ENCODE measurements around the gene ADGRE3. TPM values are rescaled to one million over a fixed set of nuclear protein-coding genes. Genes with fewer than 3 reads are reported as not detected.

ADGRE3 gene
- total RNA-seq, 1 donor from 2014 or later: not detected

- TF ChIP-seq CTCF (IDR thresholded peaks at IDR 0.05; ENCODE audit: partially characterized antibody, unreplicated experiment): no peak
- Mint-ChIP-seq H3K9me3 (ENCODE audit: unreplicated experiment) (peaks cover 33% of the 10 kb centered on the region), H3K27me3 (ENCODE audit: unreplicated experiment) (peaks cover 9% of the 10 kb centered on the region), H3K27ac (ENCODE audit: unreplicated experiment) (no peak overlapping the region), H3K4me1 (ENCODE audit: low read depth, unreplicated experiment) (no peaks in the 10 kb centered on the region), H3K36me3 (ENCODE audit: unreplicated experiment) (peaks cover 83% of the 10 kb centered on the region), H3K4me3 (ENCODE audit: unreplicated experiment) (no peak overlapping the region)
- no peak for DNase-seq
Measured at GRCh38 chr19:14715841-14716240, 41.2 kb upstream of the ADGRE3 start.

GRCh38 chr19:14704450-14704849 lies 29.8 kb upstream of the ADGRE3 start:
- Mint-ChIP-seq H3K4me1 (ENCODE audit: low read depth, unreplicated experiment) (no peaks in the 10 kb centered on the region), H3K27ac (ENCODE audit: unreplicated experiment) (no peak overlapping the region), H3K27me3 (ENCODE audit: unreplicated experiment) (peaks cover 8% of the 10 kb centered on the region), H3K4me3 (ENCODE audit: unreplicated experiment) (no peak overlapping the region), H3K36me3 (ENCODE audit: unreplicated experiment) (peaks cover 36% of the 10 kb centered on the region), H3K9me3 (ENCODE audit: unreplicated experiment) (peaks cover 6% of the 10 kb centered on the region)
- no peak for DNase-seq
- no peak for TF ChIP-seq CTCF (IDR thresholded peaks at IDR 0.05; ENCODE audit: partially characterized antibody, unreplicated experiment)

GRCh38 chr19:14703833-14704232 lies 29.2 kb upstream of the ADGRE3 start:
- no peak overlapping the region for H3K4me3 Mint-ChIP-seq (ENCODE audit: unreplicated experiment)
- H3K27me3 Mint-ChIP-seq (ENCODE audit: unreplicated experiment): peaks cover 5% of the 10 kb centered on the region
- DNase-seq: no peak
- H3K27ac Mint-ChIP-seq (ENCODE audit: unreplicated experiment): no peak overlapping the region
- peaks cover 30% of the 10 kb centered on the region for H3K36me3 Mint-ChIP-seq (ENCODE audit: unreplicated experiment)
- TF ChIP-seq CTCF (IDR thresholded peaks at IDR 0.05; ENCODE audit: partially characterized antibody, unreplicated experiment): no peak
- peaks cover 6% of the 10 kb centered on the region for H3K9me3 Mint-ChIP-seq (ENCODE audit: unreplicated experiment)
- H3K4me1 Mint-ChIP-seq (ENCODE audit: low read depth, unreplicated experiment): no peaks in the 10 kb centered on the region

GRCh38 chr19:14700711-14701375 lies 26.2 kb upstream of the ADGRE3 start:
- Mint-ChIP-seq H3K9me3 (ENCODE audit: unreplicated experiment) (peaks cover 6% of the 10 kb centered on the region), H3K27ac (ENCODE audit: unreplicated experiment) (no peak overlapping the region), H3K27me3 (ENCODE audit: unreplicated experiment) (no peaks in the 10 kb centered on the region), H3K4me1 (ENCODE audit: low read depth, unreplicated experiment) (no peaks in the 10 kb centered on the region), H3K4me3 (ENCODE audit: unreplicated experiment) (no peak overlapping the region), H3K36me3 (ENCODE audit: unreplicated experiment) (peaks cover 18% of the 10 kb centered on the region)
- no peak for DNase-seq
- TF ChIP-seq CTCF (IDR thresholded peaks at IDR 0.05; ENCODE audit: partially characterized antibody, unreplicated experiment): no peak

GRCh38 chr19:14699641-14700040 lies 25.0 kb upstream of the ADGRE3 start:
- no peaks in the 10 kb centered on the region for H3K27me3 Mint-ChIP-seq (ENCODE audit: unreplicated experiment)
- no peak overlapping the region for H3K27ac Mint-ChIP-seq (ENCODE audit: unreplicated experiment)
- peaks cover 6% of the 10 kb centered on the region for H3K9me3 Mint-ChIP-seq (ENCODE audit: unreplicated experiment)
- no peaks in the 10 kb centered on the region for H3K4me1 Mint-ChIP-seq (ENCODE audit: low read depth, unreplicated experiment)
- peaks cover 18% of the 10 kb centered on the region for H3K36me3 Mint-ChIP-seq (ENCODE audit: unreplicated experiment)
- DNase-seq: no peak
- no peak overlapping the region for H3K4me3 Mint-ChIP-seq (ENCODE audit: unreplicated experiment)
- no peak for TF ChIP-seq CTCF (IDR thresholded peaks at IDR 0.05; ENCODE audit: partially characterized antibody, unreplicated experiment)
